ENCODE results near the gene ACSS2. TPM values are rescaled to one million over a fixed set of nuclear protein-coding genes. Genes with fewer than 3 reads are reported as not detected.

ACSS2 gene
- total RNA-seq, 1 donor from 2014 or later: 25.0 TPM

DNA sequence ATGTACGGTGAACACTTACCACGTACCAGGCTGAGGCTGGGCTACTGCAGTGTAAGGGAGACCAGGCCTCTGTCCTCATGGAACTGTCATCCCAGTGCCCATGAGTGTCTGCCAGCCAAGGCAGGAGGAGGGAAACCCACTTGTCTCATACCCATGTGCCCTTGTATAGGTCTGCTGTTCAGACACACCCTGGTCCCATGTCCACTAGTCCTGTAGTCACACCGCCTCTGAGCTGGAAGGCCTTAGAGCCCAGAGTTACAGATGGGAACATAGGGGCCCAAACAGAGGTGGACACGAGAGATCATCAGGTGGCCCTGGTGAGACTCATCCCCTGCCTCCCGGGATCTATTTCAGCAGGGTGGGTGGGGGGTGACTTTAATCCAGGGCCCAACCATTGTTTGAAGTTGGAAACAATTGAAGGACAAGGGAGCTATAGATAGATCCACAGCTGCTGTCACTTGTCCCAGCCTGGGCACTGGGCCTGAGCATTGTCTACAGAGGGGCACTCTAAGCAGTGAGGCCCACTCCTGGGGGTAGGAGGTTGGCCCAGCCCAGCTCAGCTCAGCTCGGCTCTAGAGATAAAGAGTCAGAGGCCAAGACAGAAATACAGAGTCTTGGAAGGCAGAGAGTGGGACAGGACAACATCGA lies 93.9 kb downstream of the ACSS2 start:
- peaks cover 7% of the 10 kb centered on the region for H3K27me3 Mint-ChIP-seq (ENCODE audit: insufficient read depth, low read depth)
- TF ChIP-seq, protein P1, sequence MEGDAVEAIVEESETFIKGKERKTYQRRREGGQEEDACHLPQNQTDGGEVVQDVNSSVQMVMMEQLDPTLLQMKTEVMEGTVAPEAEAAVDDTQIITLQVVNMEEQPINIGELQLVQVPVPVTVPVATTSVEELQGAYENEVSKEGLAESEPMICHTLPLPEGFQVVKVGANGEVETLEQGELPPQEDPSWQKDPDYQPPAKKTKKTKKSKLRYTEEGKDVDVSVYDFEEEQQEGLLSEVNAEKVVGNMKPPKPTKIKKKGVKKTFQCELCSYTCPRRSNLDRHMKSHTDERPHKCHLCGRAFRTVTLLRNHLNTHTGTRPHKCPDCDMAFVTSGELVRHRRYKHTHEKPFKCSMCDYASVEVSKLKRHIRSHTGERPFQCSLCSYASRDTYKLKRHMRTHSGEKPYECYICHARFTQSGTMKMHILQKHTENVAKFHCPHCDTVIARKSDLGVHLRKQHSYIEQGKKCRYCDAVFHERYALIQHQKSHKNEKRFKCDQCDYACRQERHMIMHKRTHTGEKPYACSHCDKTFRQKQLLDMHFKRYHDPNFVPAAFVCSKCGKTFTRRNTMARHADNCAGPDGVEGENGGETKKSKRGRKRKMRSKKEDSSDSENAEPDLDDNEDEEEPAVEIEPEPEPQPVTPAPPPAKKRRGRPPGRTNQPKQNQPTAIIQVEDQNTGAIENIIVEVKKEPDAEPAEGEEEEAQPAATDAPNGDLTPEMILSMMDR (IDR thresholded peaks at IDR 0.05): no peak
- TF ChIP-seq EZH2phosphoT487 (IDR thresholded peaks at IDR 0.05): no peak
- no peak for TF ChIP-seq EZH2 (IDR thresholded peaks at IDR 0.05)
- peaks cover 8% of the 10 kb centered on the region for H3K4me1 Mint-ChIP-seq

DNA sequence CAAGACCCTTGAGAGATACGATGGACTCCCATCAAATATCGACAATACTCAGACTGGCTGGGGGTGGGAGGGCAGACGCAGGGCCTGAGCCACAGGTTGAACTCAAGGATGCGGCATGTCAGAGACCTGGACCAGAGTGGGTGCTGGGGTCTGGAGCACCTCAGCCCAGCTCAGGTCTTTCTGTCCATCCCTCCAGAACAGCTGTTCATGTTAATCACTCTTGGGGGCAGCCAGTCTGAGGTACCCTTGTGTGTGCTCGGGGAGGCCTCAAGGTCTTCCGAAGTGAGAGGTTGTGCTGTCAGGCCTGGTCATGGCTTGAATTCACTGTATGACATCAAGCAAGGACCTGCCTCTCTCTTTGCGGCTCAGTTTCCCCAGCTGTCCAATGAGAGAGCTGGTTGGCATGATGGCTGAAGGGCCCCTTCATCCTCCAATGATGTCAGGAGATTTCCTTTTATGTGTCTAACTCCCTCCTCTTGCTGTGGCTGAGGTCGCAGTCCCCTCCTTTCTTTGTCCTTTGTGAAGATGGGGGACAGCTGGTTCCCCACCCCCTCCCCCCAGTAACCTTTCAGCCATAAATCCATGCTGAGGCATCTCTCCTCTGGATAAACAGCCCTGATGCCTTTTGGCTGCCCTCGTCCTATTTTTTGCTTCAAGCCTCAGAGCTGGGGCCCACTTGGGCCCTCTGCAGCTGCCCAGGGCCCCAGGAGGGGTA lies 94.6 kb downstream of the ACSS2 start:
- no peak overlapping the region for H3K4me2 ChIP-seq
- Mint-ChIP-seq H3K36me3 (no peaks in the 10 kb centered on the region), H3K9me3 (no peaks in the 10 kb centered on the region), H3K27me3 (ENCODE audit: insufficient read depth, low read depth) (peaks cover 7% of the 10 kb centered on the region), H3K4me1 (peaks cover 8% of the 10 kb centered on the region), H3K27ac (peak overlapping the region; percentile 37), H3K4me3 (no peak overlapping the region)
- no peaks in the 10 kb centered on the region for H3F3A ChIP-seq (ENCODE audit: low read depth)
- no peaks in the 10 kb centered on the region for H3K9me3 ChIP-seq (ENCODE audit: low read depth)
- TF ChIP-seq EZH2phosphoT487 (IDR thresholded peaks at IDR 0.05) (no peak), EZH2 (IDR thresholded peaks at IDR 0.05) (no peak)
- TF ChIP-seq, protein P1 (IDR thresholded peaks at IDR 0.05): no peak
- no peaks in the 10 kb centered on the region for H3K36me3 ChIP-seq
- H3K4me1 ChIP-seq: peaks cover 8% of the 10 kb centered on the region
- H3K27me3 ChIP-seq: no peaks in the 10 kb centered on the region
- no peak overlapping the region for H2AFZ ChIP-seq (replicated peaks)
- no peak overlapping the region for H3K4me3 ChIP-seq
- DNase-seq (ENCODE audit: low spot score): no peak
- H4K20me1 ChIP-seq (ENCODE audit: low read depth): no peaks in the 10 kb centered on the region
- no peak overlapping the region for H3K9ac ChIP-seq
- H3K79me2 ChIP-seq (ENCODE audit: low read depth): no peaks in the 10 kb centered on the region
- no peak overlapping the region for H3K27ac ChIP-seq

More for the DNA sequence above, 93.9 kb downstream of the ACSS2 start:
- Mint-ChIP-seq H3K27ac (peak overlapping the region; percentile 37), H3K36me3 (no peaks in the 10 kb centered on the region), H3K4me3 (no peak overlapping the region), H3K9me3 (no peaks in the 10 kb centered on the region)
- H3K27ac ChIP-seq: no peak overlapping the region
- H3K4me2 ChIP-seq: no peak overlapping the region
- no peaks in the 10 kb centered on the region for H3F3A ChIP-seq (ENCODE audit: low read depth)
- H4K20me1 ChIP-seq (ENCODE audit: low read depth): no peaks in the 10 kb centered on the region
- no peak overlapping the region for H3K4me3 ChIP-seq
- no peaks in the 10 kb centered on the region for H3K9me3 ChIP-seq (ENCODE audit: low read depth)
- H2AFZ ChIP-seq (replicated peaks): no peak overlapping the region
- peaks cover 8% of the 10 kb centered on the region for H3K4me1 ChIP-seq
- no peak overlapping the region for H3K9ac ChIP-seq
- no peaks in the 10 kb centered on the region for H3K79me2 ChIP-seq (ENCODE audit: low read depth)
- no peaks in the 10 kb centered on the region for H3K27me3 ChIP-seq
- no peaks in the 10 kb centered on the region for H3K36me3 ChIP-seq
- no peak for DNase-seq (ENCODE audit: low spot score)

DNA sequence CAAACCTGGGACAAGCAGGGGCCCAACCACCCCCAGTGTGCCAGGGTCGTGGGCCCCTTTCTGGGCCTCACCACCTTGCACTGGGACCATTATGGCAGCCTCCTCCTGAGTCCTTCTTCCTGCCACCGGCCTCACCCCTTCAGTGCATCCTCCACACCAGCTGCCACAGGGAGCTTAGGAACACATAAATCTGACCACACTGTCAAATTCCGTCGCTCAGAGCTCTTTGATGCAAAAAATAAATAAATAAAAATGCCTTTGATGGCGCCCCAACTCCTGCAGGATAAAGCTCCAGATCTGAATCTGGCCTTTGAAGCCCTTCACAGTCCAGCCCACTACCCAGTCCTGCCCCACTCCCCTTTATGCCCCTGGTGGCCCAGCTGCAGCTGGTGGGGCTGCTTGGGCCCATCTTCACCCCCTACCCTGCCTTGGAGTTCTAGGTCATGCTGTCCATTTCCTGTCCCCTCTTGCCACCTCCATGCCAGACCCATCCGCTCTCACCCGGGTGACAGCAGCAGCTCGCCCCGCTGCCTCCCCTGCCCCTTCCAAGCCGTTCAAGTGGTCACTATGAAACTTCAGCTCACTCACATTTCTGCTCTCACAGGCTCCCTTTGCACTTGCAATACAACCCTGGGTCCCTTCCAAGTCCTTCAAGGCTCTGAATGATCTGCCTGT lies 95.3 kb downstream of the ACSS2 start:
- Histone ChIP-seq H3K9ac (no peak overlapping the region), H3K9me3 (ENCODE audit: low read depth) (no peaks in the 10 kb centered on the region), H3K4me1 (peaks cover 8% of the 10 kb centered on the region), H4K20me1 (ENCODE audit: low read depth) (no peaks in the 10 kb centered on the region), H2AFZ (replicated peaks) (no peak overlapping the region), H3K4me3 (no peak overlapping the region), H3K27ac (no peak overlapping the region), H3K79me2 (ENCODE audit: low read depth) (no peaks in the 10 kb centered on the region), H3K4me2 (no peak overlapping the region), H3F3A (ENCODE audit: low read depth) (no peaks in the 10 kb centered on the region), H3K27me3 (no peaks in the 10 kb centered on the region), H3K36me3 (no peaks in the 10 kb centered on the region)
- Mint-ChIP-seq H3K36me3 (no peaks in the 10 kb centered on the region), H3K27me3 (ENCODE audit: insufficient read depth, low read depth) (peaks cover 10% of the 10 kb centered on the region), H3K4me1 (peaks cover 8% of the 10 kb centered on the region), H3K27ac (no peak overlapping the region), H3K4me3 (no peak overlapping the region), H3K9me3 (no peaks in the 10 kb centered on the region)
- DNase-seq (ENCODE audit: low spot score): no peak
- TF ChIP-seq EZH2phosphoT487 (IDR thresholded peaks at IDR 0.05) (no peak), EZH2 (IDR thresholded peaks at IDR 0.05) (no peak)
- TF ChIP-seq, protein P1 (IDR thresholded peaks at IDR 0.05): no peak
